ENCODE results near the gene APOL6.

Gene APOL6

GRCh38 chr22:35705141-35705540, 56.9 kb downstream of the APOL6 start:
- DNase-seq (ENCODE audit: extremely low spot score, insufficient read length, low read depth): no peak
- FAIRE-seq: no peak

- no peak for FAIRE-seq
These were observed 60.2 kb downstream of the APOL6 start for GRCh38 chr22:35708453-35708852.

GRCh38 chr22:35708917-35709316, 60.7 kb downstream of the APOL6 start:
- DNase-seq (ENCODE audit: extremely low spot score, insufficient read length, low read depth) (no peak), FAIRE-seq (no peak)

More at GRCh38 chr22:35708453-35708852, 60.2 kb downstream of the APOL6 start:
- no peak for DNase-seq (ENCODE audit: extremely low spot score, insufficient read length, low read depth)

GRCh38 chr22:35711336-35711735, 63.1 kb downstream of the APOL6 start:
- DNase-seq (ENCODE audit: extremely low spot score, insufficient read length, low read depth) (no peak), FAIRE-seq (no peak)

GRCh38 chr22:35712672-35713071, 64.4 kb downstream of the APOL6 start:
- DNase-seq (ENCODE audit: extremely low spot score, insufficient read length, low read depth) (no peak), FAIRE-seq (no peak)

GRCh38 chr22:35717572-35717971, 69.3 kb downstream of the APOL6 start, which contains the start of gene APOL5:
Gene APOL5, plus strand, starts transcription at chr22:35717872. Its CDS starts 0 bp downstream, at chr22:35717872.
- DNase-seq (ENCODE audit: extremely low spot score, insufficient read length, low read depth) (no peak), FAIRE-seq (no peak)
